Gastroesophageal sphincter (tissue), 4 donors: Measurements from ENCODE around the gene GRK3. TPM values are rescaled to one million over a fixed set of nuclear protein-coding genes. Genes with fewer than 3 reads are reported as not detected.
"Not testable (repeated sequence)": the region's sequence is repeated elsewhere in the genome, so short reads cannot be mapped to it uniquely, and the experiment has no call there.

ENCODE experiments used
- ATAC-seq: fragments of 150-250 bp; one replicate; pipeline ENCODE4 v1.9.1; 2016; ENCODE audit warnings: mild to moderate bottlenecking, moderate library complexity
- H3K27ac ChIP-seq, 4 donors: fragments of 200-600 bp; sonication (generic) in 3 of 4; 1 replicate in 3 of 4; 2 replicates in 1 of 4; pipeline ENCODE4 v1.5.1; 2016 to 2019
- H3K27me3 ChIP-seq: fragments of 200-600 bp; sonication (generic); one replicate; pipeline ENCODE4 v1.5.1; 2019
- H3K36me3 ChIP-seq, 2 donors: fragments of 200-600 bp; sonication (generic); one replicate each; pipeline ENCODE4 v1.5.1; 2019; ENCODE audit warnings: control low read depth in 1 of 2
- H3K4me1 ChIP-seq, 3 donors: fragments of 200-600 bp; sonication (generic); 1 replicate in 2 of 3; 2 replicates in 1 of 3; pipeline ENCODE4 v1.5.1; 2016 to 2019; ENCODE audit warnings: control low read depth in 2 of 3
- H3K4me3 ChIP-seq, 2 donors: fragments of 200-600 bp; sonication (generic); one replicate each; pipeline ENCODE4 v1.5.1; 2019; ENCODE audit warnings: mild to moderate bottlenecking in 1 of 2, moderate library complexity in 1 of 2
- H3K9me3 ChIP-seq, 3 donors: fragments of 200-600 bp; sonication (generic); one replicate each; pipeline ENCODE4 v1.5.1; 2017 to 2019; ENCODE audit warnings: control low read depth in 2 of 3
- EP300 ChIP-seq: sonication (generic); formaldehyde crosslinking; IDR thresholded peaks from one replicate; pipeline ENCODE4 v1.6.1; 2017; ENCODE audit warnings: antibody characterized with exemption, mild to moderate bottlenecking
- POLR2A ChIP-seq, 2 donors: fragments of 450-650 bp; IDR thresholded peaks; one replicate each; pipeline ENCODE4 v1.6.1; 2017; ENCODE audit warnings: antibody characterized with exemption in 2 of 2, mild to moderate bottlenecking in 2 of 2, moderate library complexity in 1 of 2
- POLR2AphosphoS5 ChIP-seq: sonication (generic); formaldehyde crosslinking; IDR thresholded peaks from one replicate; pipeline ENCODE4 v1.6.1; 2017; ENCODE audit warnings: antibody characterized with exemption
- WGBS, 2 donors: methylation state at CpG; one replicate each; pipeline ENCODE4 v1.1.5; 2018; ENCODE audit warnings: low coverage in 1 of 2; 5-methylcytosine and 5-hydroxymethylcytosine counted together
- total RNA-seq, 4 donors: library from RNA; depleted of rRNA; stranded (reverse); fragments of >200 nt; gene quantifications; one replicate each; pipeline ENCODE4 v1.1.0, GENCODE V29; 2016
- TF ChIP-seq, protein P1 (sequence below), 4 experiments: fragments of 200-600 bp in 2 of 4; fragments of 450-650 bp in 2 of 4; sonication (generic) in 1 of 4; IDR thresholded peaks; one replicate each; pipeline ENCODE4 v1.5.1; 2017 to 2019; ENCODE audit warnings: antibody characterized with exemption in 4 of 4, mild to moderate bottlenecking in 2 of 4, moderate library complexity in 2 of 4

The GRK3 gene
- total RNA-seq, 4 donors from 2014 or later = 3.9 to 7.8 (median 4.5) TPM

DNA sequence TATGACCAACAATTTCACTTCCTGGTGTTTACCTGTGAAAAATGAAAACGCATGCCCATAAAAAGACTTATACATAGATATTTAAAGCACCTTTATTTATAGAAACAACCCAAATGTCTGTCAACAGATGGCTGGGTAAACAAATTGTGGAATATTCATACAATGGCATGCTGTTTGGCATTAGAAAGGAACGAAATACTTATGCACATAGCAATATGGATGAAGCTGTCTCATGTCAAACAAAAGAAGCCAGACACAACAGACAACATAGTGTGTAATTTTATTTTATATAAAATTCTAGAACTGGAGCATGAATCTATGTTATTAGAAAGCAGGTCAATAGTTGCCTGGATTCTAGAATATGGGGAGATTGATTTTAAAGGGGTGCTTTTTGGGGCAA, 38.0 kb downstream of the GRK3 start:
- TF ChIP-seq POLR2A (IDR thresholded peaks at IDR 0.05) = no peak
- TF ChIP-seq EP300 = no peak
- TF ChIP-seq, protein P1, sequence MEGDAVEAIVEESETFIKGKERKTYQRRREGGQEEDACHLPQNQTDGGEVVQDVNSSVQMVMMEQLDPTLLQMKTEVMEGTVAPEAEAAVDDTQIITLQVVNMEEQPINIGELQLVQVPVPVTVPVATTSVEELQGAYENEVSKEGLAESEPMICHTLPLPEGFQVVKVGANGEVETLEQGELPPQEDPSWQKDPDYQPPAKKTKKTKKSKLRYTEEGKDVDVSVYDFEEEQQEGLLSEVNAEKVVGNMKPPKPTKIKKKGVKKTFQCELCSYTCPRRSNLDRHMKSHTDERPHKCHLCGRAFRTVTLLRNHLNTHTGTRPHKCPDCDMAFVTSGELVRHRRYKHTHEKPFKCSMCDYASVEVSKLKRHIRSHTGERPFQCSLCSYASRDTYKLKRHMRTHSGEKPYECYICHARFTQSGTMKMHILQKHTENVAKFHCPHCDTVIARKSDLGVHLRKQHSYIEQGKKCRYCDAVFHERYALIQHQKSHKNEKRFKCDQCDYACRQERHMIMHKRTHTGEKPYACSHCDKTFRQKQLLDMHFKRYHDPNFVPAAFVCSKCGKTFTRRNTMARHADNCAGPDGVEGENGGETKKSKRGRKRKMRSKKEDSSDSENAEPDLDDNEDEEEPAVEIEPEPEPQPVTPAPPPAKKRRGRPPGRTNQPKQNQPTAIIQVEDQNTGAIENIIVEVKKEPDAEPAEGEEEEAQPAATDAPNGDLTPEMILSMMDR (IDR thresholded peaks at IDR 0.05) = no peak
- TF ChIP-seq POLR2AphosphoS5 = no peak
- no peak for ATAC-seq
- H3K27me3 ChIP-seq = no peaks in the 10 kb centered on the region
- H3K27ac ChIP-seq = no peak overlapping the region
- no peaks in the 10 kb centered on the region for H3K9me3 ChIP-seq
- H3K4me1 ChIP-seq = no peaks in the 10 kb centered on the region
- H3K4me3 ChIP-seq = no peak overlapping the region
- WGBS, 2 donors = 88 to 89% methylated on average over 2 of the region's 2 CpGs
- H3K36me3 ChIP-seq = no peaks in the 10 kb centered on the region

DNA sequence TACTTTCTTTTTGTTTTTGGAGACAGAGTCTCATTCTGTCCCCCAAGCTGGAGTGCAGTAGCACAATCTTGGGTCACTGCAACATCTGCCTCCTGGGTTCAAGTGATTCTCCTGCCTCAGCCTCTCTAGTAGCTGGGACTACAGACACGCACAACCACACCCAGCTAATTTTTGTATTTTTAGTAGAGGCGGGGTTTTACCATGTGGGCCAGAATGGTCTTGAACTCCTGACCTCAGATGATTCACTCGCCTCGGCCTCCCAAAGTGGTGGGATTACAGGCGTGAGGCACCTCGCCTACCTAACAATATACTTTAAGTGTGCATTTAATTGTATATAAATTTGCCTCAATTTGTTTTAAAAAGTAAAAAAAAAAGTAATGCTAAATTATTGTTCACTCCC, 38.4 kb downstream of the GRK3 start:
- ATAC-seq = no peak
- no peak for TF ChIP-seq POLR2AphosphoS5
- H3K36me3 ChIP-seq = no peaks in the 10 kb centered on the region
- H3K4me3 ChIP-seq = no peak overlapping the region
- H3K4me1 ChIP-seq = no peaks in the 10 kb centered on the region
- H3K27ac ChIP-seq = no peak overlapping the region
- H3K9me3 ChIP-seq = no peaks in the 10 kb centered on the region
- H3K27me3 ChIP-seq = no peaks in the 10 kb centered on the region
- WGBS, 2 donors = 80 to 87% methylated on average over 5 to 6 of the region's 6 CpGs

DNA sequence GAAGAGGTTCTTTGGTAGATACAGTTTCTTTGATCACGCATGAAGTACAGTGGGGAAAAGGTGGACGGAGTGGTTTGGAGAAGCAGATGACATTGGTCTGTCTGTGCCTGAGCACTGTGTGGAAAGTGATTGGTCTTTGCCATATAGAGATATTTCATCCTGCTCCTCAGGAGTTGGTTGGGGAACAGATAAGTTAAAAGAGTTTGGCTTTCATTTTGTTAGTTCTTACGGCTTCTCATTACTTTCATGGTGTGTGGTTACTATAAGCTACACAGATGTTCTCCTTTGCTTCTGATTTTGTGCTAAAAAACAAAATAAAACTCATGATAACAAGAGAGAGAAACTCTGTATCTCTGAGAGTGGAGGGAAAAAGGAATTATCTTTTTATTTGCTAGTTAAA, 40.7 kb downstream of the GRK3 start:
- H3K4me1 ChIP-seq, H3K9me3 ChIP-seq, H3K27me3 ChIP-seq, H3K36me3 ChIP-seq, H3K4me3 ChIP-seq, ATAC-seq, H3K27ac ChIP-seq: not testable (repeated sequence)
- WGBS, 2 donors = 90 to 95% methylated on average over 3 of the region's 3 CpGs

DNA sequence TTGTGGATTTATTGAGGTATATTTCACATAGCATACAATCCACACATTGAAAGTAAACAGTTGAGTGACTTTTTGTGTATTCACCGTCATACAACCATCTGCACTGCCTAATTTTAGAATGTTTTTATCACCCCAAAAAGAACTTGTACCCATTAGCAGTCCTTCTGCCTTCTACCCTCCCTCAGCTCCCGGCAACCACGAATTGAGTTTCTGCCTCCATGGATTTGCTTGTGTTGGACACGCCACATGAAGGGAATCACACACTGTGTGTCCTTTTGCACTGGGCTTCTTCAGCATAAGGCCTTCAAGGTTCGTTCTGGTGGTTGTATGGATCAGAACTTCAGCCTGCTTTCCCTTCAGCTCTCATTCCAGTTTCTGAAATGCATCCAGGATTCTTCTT, 41.1 kb downstream of the GRK3 start:
- H3K4me3 ChIP-seq, H3K9me3 ChIP-seq, H3K4me1 ChIP-seq, H3K36me3 ChIP-seq, ATAC-seq, H3K27me3 ChIP-seq, H3K27ac ChIP-seq: not testable (repeated sequence)
- 85 to 100% methylated on average over 1 to 3 of the region's 5 CpGs for WGBS, 2 donors

DNA sequence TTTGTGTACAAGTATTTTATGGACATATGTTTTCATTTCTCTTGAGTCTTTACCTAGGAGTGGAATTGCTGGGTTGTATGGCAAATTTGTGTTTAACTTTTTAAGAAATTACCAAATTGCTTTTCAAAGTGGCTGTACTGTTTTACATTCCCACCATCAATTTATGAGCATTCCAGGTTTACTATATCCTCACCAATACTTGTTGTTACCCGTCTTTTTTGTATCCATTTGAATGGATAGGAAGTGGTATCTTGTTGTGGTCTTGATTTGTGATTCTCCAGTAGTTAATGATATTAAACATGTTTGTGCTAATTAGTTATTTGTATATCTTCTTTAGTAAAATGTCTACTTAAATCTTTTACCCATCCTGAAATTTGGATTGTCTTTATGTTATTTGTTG, 46.8 kb downstream of the GRK3 start:
- H3K9me3 ChIP-seq, ATAC-seq, H3K4me1 ChIP-seq, H3K27ac ChIP-seq, H3K36me3 ChIP-seq, H3K27me3 ChIP-seq, H3K4me3 ChIP-seq: not testable (repeated sequence)
- 100% methylated on average over 1 of the region's 1 CpG for WGBS, 2 donors

DNA sequence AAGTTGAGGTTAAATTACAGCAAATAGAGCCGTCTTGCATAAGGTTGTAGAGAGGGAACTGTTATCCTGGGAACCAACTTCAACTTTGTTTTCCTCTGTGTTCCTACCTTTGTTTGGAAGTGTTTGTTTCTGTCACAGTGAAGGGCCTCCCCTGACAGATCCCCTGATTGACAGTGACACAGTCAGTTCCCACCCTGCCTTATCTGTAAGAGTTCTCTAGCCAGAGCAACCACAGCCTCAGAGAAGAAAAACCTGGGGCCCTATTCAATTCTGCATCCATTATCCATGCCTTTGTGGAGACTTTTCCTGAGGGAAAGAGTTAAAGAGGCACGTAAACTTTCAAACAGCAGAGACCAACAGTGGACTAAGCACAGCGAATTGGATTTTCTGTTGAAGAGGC, 48.7 kb downstream of the GRK3 start:
- H3K4me1 ChIP-seq, H3K27ac ChIP-seq, ATAC-seq, H3K27me3 ChIP-seq, H3K4me3 ChIP-seq, H3K36me3 ChIP-seq, H3K9me3 ChIP-seq: not testable (repeated sequence)
- WGBS, 2 donors = no CpG with 5 or more reads among the region's 3 CpGs

DNA sequence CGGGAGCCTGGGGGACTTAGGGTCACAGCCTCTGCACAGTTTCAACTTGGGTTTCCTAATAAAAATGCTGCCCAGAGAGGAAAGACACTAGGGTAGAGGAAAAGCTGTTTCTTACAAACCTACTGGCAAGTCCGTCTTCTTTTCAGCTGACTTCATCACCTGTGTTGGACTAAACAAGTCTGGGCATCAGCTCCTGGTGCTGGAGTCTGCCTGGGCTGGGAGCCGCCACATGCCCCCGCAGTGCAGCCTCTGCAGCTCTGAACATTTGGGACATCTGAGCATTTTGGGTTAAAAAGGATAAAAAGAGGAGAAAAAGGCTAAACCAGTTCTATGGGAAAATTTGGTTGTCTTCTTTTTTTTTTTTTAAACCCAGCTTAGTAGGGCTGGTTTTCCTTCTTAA, 49.1 kb downstream of the GRK3 start:
- not testable (repeated sequence) for H3K36me3 ChIP-seq, H3K4me1 ChIP-seq, H3K4me3 ChIP-seq, ATAC-seq, H3K9me3 ChIP-seq, H3K27ac ChIP-seq, H3K27me3 ChIP-seq
- WGBS, 2 donors = 100% methylated on average over 1 of the region's 4 CpGs; no CpG with 5 or more reads in 1 of the 2 donors

DNA sequence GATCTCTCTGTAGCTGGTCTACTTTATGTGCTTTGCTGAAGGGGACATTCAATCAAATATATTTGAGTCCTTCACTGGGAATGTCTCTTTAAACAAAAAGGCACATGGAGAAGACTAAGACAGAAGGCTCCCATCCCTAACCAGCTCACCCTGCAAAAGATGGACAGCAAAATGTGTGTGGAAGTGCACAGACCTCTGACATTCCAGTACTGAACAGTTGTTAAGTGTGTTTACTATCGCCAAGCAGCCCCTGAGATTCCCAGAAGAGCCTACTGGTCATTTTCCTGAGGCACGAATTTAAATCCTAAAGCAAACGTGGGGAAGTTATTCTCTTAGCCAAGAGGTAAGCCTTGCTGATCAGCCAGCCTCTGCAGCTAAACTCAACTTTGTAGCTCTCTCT, 50.3 kb downstream of the GRK3 start:
- H3K36me3 ChIP-seq, H3K9me3 ChIP-seq, ATAC-seq, H3K27ac ChIP-seq, H3K27me3 ChIP-seq, H3K4me3 ChIP-seq, H3K4me1 ChIP-seq: not testable (repeated sequence)
- WGBS, 2 donors = 63 to 75% methylated on average over 3 of the region's 3 CpGs

DNA sequence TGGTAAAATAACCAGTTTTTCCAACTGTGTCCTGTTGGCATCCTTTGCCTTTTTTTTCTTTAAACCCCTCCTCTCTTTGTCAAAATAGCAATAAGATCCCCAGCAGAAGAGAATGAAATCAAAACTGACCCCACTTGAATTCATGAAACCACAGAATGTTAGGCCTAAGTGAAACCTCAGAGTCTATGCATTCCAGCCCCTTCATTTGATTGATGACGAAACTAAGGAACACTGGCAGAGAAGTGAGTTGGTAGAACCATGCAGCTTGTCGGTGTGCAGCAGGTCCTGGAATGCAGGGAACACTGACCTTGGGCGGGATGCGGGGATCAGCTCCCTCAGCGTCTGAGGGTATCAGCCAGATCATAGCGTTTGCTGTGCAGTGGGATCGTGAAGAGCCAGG, 57.5 kb downstream of the GRK3 start:
- no peaks in the 10 kb centered on the region for H3K9me3 ChIP-seq
- 59% methylated on average over 6 of the region's 7 CpGs; no CpG with 5 or more reads in 1 of the 2 donors for WGBS, 2 donors
- no peak for ATAC-seq
- H3K27ac ChIP-seq = no peak overlapping the region
- H3K4me3 ChIP-seq = no peak overlapping the region
- no peak for TF ChIP-seq EP300
- H3K4me1 ChIP-seq = peaks cover 0 to under 1% (median 0%) of the 10 kb centered on the region in 3 donors
- no peaks in the 10 kb centered on the region for H3K36me3 ChIP-seq
- H3K27me3 ChIP-seq = no peaks in the 10 kb centered on the region
